Kidney epithelial cell (primary cell): ENCODE measurements around the gene TAAR5. TPM values are rescaled to one million over a fixed set of nuclear protein-coding genes. Genes with fewer than 3 reads are reported as not detected.

Experiments used
- DNase-seq: peaks from one replicate; pipeline ENCODE4 v3.0.0-alpha.2; 2010; ENCODE audit warnings: low read depth
- H3K27me3 ChIP-seq: 2 replicates; pipeline ENCODE4 v1.6.0; 2011; ENCODE audit warnings: low read length; ENCODE audit not compliant: control insufficient read depth, insufficient read depth
- H3K36me3 ChIP-seq: 2 replicates; pipeline ENCODE4 v1.5.1; 2011; ENCODE audit warnings: low read length; ENCODE audit not compliant: control insufficient read depth, insufficient read depth
- H3K4me3 ChIP-seq: 2 replicates; pipeline ENCODE4 v1.5.1; 2011; ENCODE audit warnings: low read depth, mild to moderate bottlenecking, control low read depth, low read length
- CTCF ChIP-seq: IDR thresholded peaks from 2 replicates; pipeline ENCODE4 v1.5.1; 2011; ENCODE audit warnings: mild to moderate bottlenecking, moderate library complexity, low read length, control low read depth, inconsistent platforms; ENCODE audit not compliant: insufficient read depth, poor library complexity, severe bottlenecking
- total RNA-seq: library from RNA; depleted of rRNA; stranded (reverse); fragments of >200 nt; gene quantifications from 2 replicates; pipeline ENCODE4 v1.2.3, GENCODE V29; 2015

Gene TAAR5
- total RNA-seq, 1 donor from 2014 or later, result not detected

GRCh38 chr6:132548746-132549463 is 40.6 kb downstream of the TAAR5 start:
- DNase-seq, result no peak
- Histone ChIP-seq H3K36me3 (no peaks in the 10 kb centered on the region), H3K4me3 (no peak overlapping the region), H3K27me3 (no peaks in the 10 kb centered on the region)
- no peak for TF ChIP-seq CTCF

- Histone ChIP-seq H3K27me3 (no peaks in the 10 kb centered on the region), H3K36me3 (no peaks in the 10 kb centered on the region), H3K4me3 (no peak overlapping the region)
- DNase-seq, result no peak
- no peak for TF ChIP-seq CTCF
These were observed 44.7 kb downstream of the TAAR5 start for GRCh38 chr6:132544826-132545225.

Other genes starting within 250 kb of the TAAR5 start
- gene MOXD1, start 188.3 kb downstream of the TAAR5 start, total RNA-seq, result 20.3 and 22.6 TPM in 2 replicates
- 35.8 and 42.2 TPM in 2 replicates for gene STX7, start 76.6 kb downstream of the TAAR5 start, total RNA-seq
- not detected in 2 replicates for gene TAAR9, start 51.5 kb downstream of the TAAR5 start, total RNA-seq
- not detected in 2 replicates for gene TAAR8, start 37.1 kb downstream of the TAAR5 start, total RNA-seq
- not detected in 2 replicates for gene TAAR6, start 19.4 kb downstream of the TAAR5 start, total RNA-seq
- gene TAAR2, start 34.5 kb upstream of the TAAR5 start, total RNA-seq, result not detected in 2 replicates
- gene TAAR1, start 69.4 kb upstream of the TAAR5 start, total RNA-seq, result not detected in 2 replicates
- 0.21 and 0.75 TPM in 2 replicates for gene VNN1, start 124.3 kb upstream of the TAAR5 start, total RNA-seq
- 0.33 TPM in 1 of 2 replicates, not detected in the other for gene VNN2, start 168.2 kb upstream of the TAAR5 start, total RNA-seq
- gene SLC18B1, start 208.9 kb upstream of the TAAR5 start, total RNA-seq, result 10.7 and 11.9 TPM in 2 replicates
- 3,542 and 3,676 TPM in 2 replicates for gene RPS12, start 224.8 kb upstream of the TAAR5 start, total RNA-seq